CD14-positive monocyte (primary cell): ENCODE measurements around the gene PUSL1. TPM values are rescaled to one million over a fixed set of nuclear protein-coding genes. Genes with fewer than 3 reads are reported as not detected.

Experiments used
- DNase-seq, 3 donors: peaks; one replicate each; pipeline ENCODE4 v3.0.0-alpha.2; 2011 to 2022
- H2AFZ ChIP-seq: 2 replicates; pipeline ENCODE4 v1.6.0; 2012; ENCODE audit warnings: mild to moderate bottlenecking, low read depth, low read length, inconsistent platforms; ENCODE audit not compliant: insufficient read depth, poor library complexity, severe bottlenecking
- H3K27ac ChIP-seq, 2 donors: 1 replicate in 1 of 2; 2 replicates in 1 of 2; pipeline ENCODE4 v1.5.1; 2012 to 2013; ENCODE audit warnings: low read length in 2 of 2, control low read depth in 1 of 2, inconsistent platforms in 1 of 2, low read depth in 1 of 2, mild to moderate bottlenecking in 1 of 2
- H3K27me3 ChIP-seq, 2 donors: one replicate each; pipeline versions ENCODE4 v1.6.0 to v1.6.1; 2011 to 2013; ENCODE audit warnings: low read length in 2 of 2; ENCODE audit not compliant: control insufficient read depth in 2 of 2, insufficient read depth in 2 of 2
- H3K36me3 ChIP-seq, 2 donors: replicated peaks in 1 of 2; 1 replicate in 1 of 2; 2 replicates in 1 of 2; pipeline versions ENCODE4 v1.5.1 to v1.6.1; 2012 to 2013; ENCODE audit warnings: low read length in 2 of 2, control low read depth in 1 of 2, inconsistent platforms in 1 of 2, mild to moderate bottlenecking in 1 of 2; ENCODE audit not compliant: insufficient read depth in 2 of 2, control insufficient read depth in 1 of 2
- H3K4me1 ChIP-seq, 2 donors: 1 replicate in 1 of 2; 2 replicates in 1 of 2; pipeline versions ENCODE4 v1.5.1 to v1.6.1; 2012 to 2013; ENCODE audit warnings: low read length in 2 of 2, control low read depth in 1 of 2, inconsistent platforms in 1 of 2, mild to moderate bottlenecking in 1 of 2, moderate library complexity in 1 of 2; ENCODE audit not compliant: insufficient read depth in 2 of 2, control insufficient read depth in 1 of 2
- H3K4me2 ChIP-seq: replicated peaks from 2 replicates; pipeline ENCODE3; 2012; ENCODE audit warnings: low read length, moderate library complexity, mild to moderate bottlenecking; ENCODE audit not compliant: poor library complexity, severe bottlenecking; ENCODE audit errors: extremely low read depth
- H3K4me3 ChIP-seq, 3 experiments: fragments of 200-600 bp in 1 of 3; sonication (generic) in 1 of 3; replicated peaks in 1 of 3; 1 replicate in 2 of 3; 2 replicates in 1 of 3; pipeline ENCODE4 v1.5.1; 2011 to 2013; ENCODE audit warnings: low read length in 3 of 3, mild to moderate bottlenecking in 3 of 3, control low read depth in 2 of 3, low read depth in 2 of 3, inconsistent platforms in 1 of 3, moderate library complexity in 1 of 3
- H3K79me2 ChIP-seq: 2 replicates; pipeline ENCODE4 v1.6.0; 2012; ENCODE audit warnings: mild to moderate bottlenecking, control low read depth, inconsistent platforms, low read length, moderate library complexity; ENCODE audit not compliant: insufficient read depth
- H3K9ac ChIP-seq: 2 replicates; pipeline ENCODE4 v1.6.0; 2017; ENCODE audit warnings: low read length, mild to moderate bottlenecking; ENCODE audit not compliant: insufficient read depth, poor library complexity, severe bottlenecking
- H3K9me3 ChIP-seq, 2 donors: replicated peaks in 1 of 2; 1 replicate in 1 of 2; 2 replicates in 1 of 2; pipeline versions ENCODE4 v1.5.1 to v1.6.1; 2012 to 2013; ENCODE audit warnings: low read length in 2 of 2, control low read depth in 1 of 2; ENCODE audit not compliant: control insufficient read depth in 1 of 2, insufficient read depth in 1 of 2
- H4K20me1 ChIP-seq: 2 replicates; pipeline ENCODE4 v1.6.0; 2012; ENCODE audit warnings: mild to moderate bottlenecking, low read length, control low read depth, moderate library complexity; ENCODE audit not compliant: insufficient read depth
- H3K27ac Mint-ChIP-seq, 7 donors: one replicate each; pipeline ENCODE4 v1.8.0; 2020; ENCODE audit warnings: mild to moderate bottlenecking in 7 of 7, mixed read lengths in 7 of 7, moderate library complexity in 6 of 7, inconsistent platforms in 2 of 7
- H3K27me3 Mint-ChIP-seq, 3 donors: one replicate each; pipeline ENCODE4 v1.8.0; 2021 to 2022; ENCODE audit warnings: low read depth in 3 of 3, mild to moderate bottlenecking in 3 of 3, mixed read lengths in 3 of 3, moderate library complexity in 3 of 3, inconsistent platforms in 1 of 3
- H3K36me3 Mint-ChIP-seq, 2 donors: one replicate each; pipeline ENCODE4 v1.8.0; 2020; ENCODE audit warnings: mixed read lengths in 2 of 2, inconsistent platforms in 1 of 2, mild to moderate bottlenecking in 1 of 2
- H3K4me1 Mint-ChIP-seq: one replicate; pipeline ENCODE4 v1.8.0; 2020; ENCODE audit warnings: mild to moderate bottlenecking, mixed read lengths
- H3K4me3 Mint-ChIP-seq, 2 donors: one replicate each; pipeline ENCODE4 v1.8.0; 2020; ENCODE audit warnings: mild to moderate bottlenecking in 2 of 2, mixed read lengths in 2 of 2, moderate library complexity in 1 of 2
- H3K9me3 Mint-ChIP-seq, 7 donors: one replicate each; pipeline ENCODE4 v1.8.0; 2020 to 2022; ENCODE audit warnings: mixed read lengths in 7 of 7, mild to moderate bottlenecking in 6 of 7, moderate library complexity in 6 of 7, inconsistent platforms in 2 of 7
- CTCF ChIP-seq: fragments of 200-600 bp; IDR thresholded peaks from one replicate; pipeline ENCODE4 v1.8.0; 2022; ENCODE audit warnings: antibody characterized with exemption, mild to moderate bottlenecking
- WGBS: methylation state at CpG from one replicate; pipeline ENCODE4 v1.1.5; 2013; ENCODE audit warnings: missing lambda C conversion rate; ENCODE audit not compliant: insufficient coverage; 5-methylcytosine and 5-hydroxymethylcytosine counted together
- intact Hi-C, 2 donors: fragments of 100-400 bp; cut with micrococcal nuclease; formaldehyde crosslinking; loops; one replicate each; pipeline versions ENCODE4 v1.15.0 to v1.15.1; 2023
- polyA plus RNA-seq, 3 donors: library from polyadenylated mRNA; depleted of rRNA in 1 of 3; unstranded in 2 of 3; stranded (reverse) in 1 of 3; fragments of 300-500 nt in 2 of 3; fragments of >200 nt in 1 of 3; fragmentation: Illumina TruSeq in 2 of 3; gene quantifications; 1 replicate in 2 of 3; 2 replicates in 1 of 3; pipeline ENCODE4 v1.2.3, GENCODE V29; 2012 to 2021

PUSL1 gene
- polyA plus RNA-seq, 3 donors: 13.8 to 27.4 (median 14.8) TPM

- 98% methylated on average over 11 of the region's 13 CpGs for whole genome bisulfite sequencing
- Histone ChIP-seq H3K9me3 (no peaks in the 10 kb centered on the region), H3K79me2 (peaks cover 82% of the 10 kb centered on the region), H3K27ac (no peak overlapping the region), H3K4me1 (peaks cover 21 to 22% of the 10 kb centered on the region in 2 donors), H3K4me3 (no peak overlapping the region), H3K4me2 (no peak overlapping the region), H3K27me3 (no peaks in the 10 kb centered on the region), H4K20me1 (peaks cover 88% of the 10 kb centered on the region), H3K36me3 (peaks cover 46 to 49% of the 10 kb centered on the region in 2 donors), H2AFZ (no peak overlapping the region), H3K9ac (no peak overlapping the region)
- H3K27ac Mint-ChIP-seq: peak overlapping the region in 3 of 7 donors; percentile 21 to 58 (median 38)
- H3K9me3 Mint-ChIP-seq: no peaks in the 10 kb centered on the region
- no peak for TF ChIP-seq CTCF
- H3K4me3 Mint-ChIP-seq: no peak overlapping the region
- no peak for DNase-seq
- peaks cover 43 to 69% of the 10 kb centered on the region in 2 donors for H3K36me3 Mint-ChIP-seq
- H3K27me3 Mint-ChIP-seq: peaks cover 0 to 1% (median 0%) of the 10 kb centered on the region in 3 donors
- peaks cover 35% of the 10 kb centered on the region for H3K4me1 Mint-ChIP-seq
- intact Hi-C loops: no loop called here
These were observed 40.1 kb upstream of the PUSL1 start for GRCh38 chr1:1268284-1268682.

GRCh38 chr1:1270813-1271212, 37.6 kb upstream of the PUSL1 start:
- H3K9me3 ChIP-seq: no peaks in the 10 kb centered on the region
- Mint-ChIP-seq H3K27ac (peak overlapping the region in 4 of 7 donors; percentile 34 to 77 (median 64)), H3K36me3 (peaks cover 31 to 47% of the 10 kb centered on the region in 2 donors), H3K27me3 (peaks cover 0 to 1% (median 0%) of the 10 kb centered on the region in 3 donors), H3K4me3 (no peak overlapping the region), H3K9me3 (no peaks in the 10 kb centered on the region), H3K4me1 (peaks cover 39% of the 10 kb centered on the region)
- H3K9ac ChIP-seq: peak overlapping the region; percentile 13
- H2AFZ ChIP-seq: no peak overlapping the region
- H4K20me1 ChIP-seq: peaks cover 65% of the 10 kb centered on the region
- peaks cover 24 to 25% of the 10 kb centered on the region in 2 donors for H3K36me3 ChIP-seq
- peaks cover 70% of the 10 kb centered on the region for H3K79me2 ChIP-seq
- no peaks in the 10 kb centered on the region for H3K27me3 ChIP-seq
- DNase-seq: no peak
- H3K4me1 ChIP-seq: peaks cover 29 to 30% of the 10 kb centered on the region in 2 donors
- 97% methylated on average over 7 of the region's 7 CpGs for WGBS
- no peak overlapping the region for H3K4me2 ChIP-seq
- TF ChIP-seq CTCF: no peak
- H3K4me3 ChIP-seq: no peak overlapping the region
- peak overlapping the region in 1 of 2 donors; percentile 40 for H3K27ac ChIP-seq
- intact Hi-C loops: no loop called here
